ENCODE measurements around the gene ABHD18.

DNA sequence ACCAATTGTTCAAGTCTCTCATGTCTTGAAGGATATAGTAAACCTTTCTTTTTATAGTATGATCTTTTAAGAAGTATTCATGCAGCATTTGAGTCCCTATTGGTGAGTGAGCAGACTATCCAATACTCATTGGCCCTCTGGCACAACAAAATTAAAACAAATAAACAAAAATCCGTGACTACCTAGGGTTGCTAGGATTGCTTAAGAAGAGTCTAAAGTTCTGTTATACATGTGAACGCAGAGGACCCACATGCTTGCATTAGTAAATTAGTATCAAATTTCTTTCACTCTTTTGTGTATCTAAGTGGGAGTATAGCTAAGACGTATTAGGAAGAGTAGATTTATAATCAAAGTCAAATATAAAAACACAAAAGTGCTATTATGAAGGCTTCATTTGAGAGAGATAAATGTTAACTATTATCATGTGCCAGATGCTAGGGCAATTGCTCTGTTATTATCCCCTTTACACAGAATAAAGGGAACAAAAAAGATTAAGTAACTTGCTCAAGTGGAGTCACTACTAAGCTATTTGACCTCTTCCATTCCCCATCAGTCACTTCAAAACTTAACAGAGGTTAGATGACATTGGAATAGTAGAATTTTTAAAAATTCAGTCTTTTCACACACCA is 66.7 kb downstream of the ABHD18 start:
- no peak for TF ChIP-seq EZH2 (IDR thresholded peaks at IDR 0.05; ENCODE audit: borderline replicate concordance)
- TF ChIP-seq CTCF (IDR thresholded peaks at IDR 0.05; ENCODE audit: poor library complexity), result no peak
- TF ChIP-seq EZH2phosphoT487 (IDR thresholded peaks at IDR 0.05; ENCODE audit: low read depth, severe bottlenecking, unreplicated experiment), result no peak
